Skeletal muscle tissue (tissue), 4 donors: Measurements from ENCODE around the gene PLOD1. TPM values are rescaled to one million over a fixed set of nuclear protein-coding genes. Genes with fewer than 3 reads are reported as not detected.
A peak's percentile ranks its signal among the peaks of the same experiment; 100 is the strongest.
"Not testable (repeated sequence)": the region's sequence is repeated elsewhere in the genome, so short reads cannot be mapped to it uniquely, and the experiment has no call there.

ENCODE experiments used
- H3K27ac ChIP-seq: one replicate; pipeline ENCODE4 v1.7.0; 2013; ENCODE audit warnings: mild to moderate bottlenecking, low read depth, low read length, inconsistent platforms
- H3K27me3 ChIP-seq, 3 donors: one replicate each; pipeline ENCODE4 v1.7.0; 2013; ENCODE audit warnings: low read length in 3 of 3; ENCODE audit not compliant: control insufficient read depth in 3 of 3, insufficient read depth in 3 of 3
- H3K36me3 ChIP-seq, 3 donors: one replicate each; pipeline ENCODE4 v1.7.0; 2013; ENCODE audit warnings: low read length in 3 of 3; ENCODE audit not compliant: control insufficient read depth in 3 of 3, insufficient read depth in 3 of 3
- H3K4me1 ChIP-seq, 3 donors: one replicate each; pipeline ENCODE4 v1.7.0; 2013; ENCODE audit warnings: low read length in 3 of 3, mild to moderate bottlenecking in 3 of 3; ENCODE audit not compliant: control insufficient read depth in 3 of 3, insufficient read depth in 3 of 3
- H3K4me3 ChIP-seq, 3 donors: one replicate each; pipeline ENCODE4 v1.7.0; 2013; ENCODE audit warnings: low read length in 3 of 3
- H3K9ac ChIP-seq, 3 donors: one replicate each; pipeline ENCODE4 v1.7.0; 2013; ENCODE audit warnings: low read length in 3 of 3, mild to moderate bottlenecking in 3 of 3, moderate library complexity in 2 of 3, low read depth in 1 of 3
- H3K9me3 ChIP-seq, 3 donors: one replicate each; pipeline ENCODE4 v1.7.0; 2013; ENCODE audit warnings: low read length in 3 of 3; ENCODE audit not compliant: control insufficient read depth in 3 of 3
- total RNA-seq: library from RNA; depleted of rRNA; stranded (reverse); fragments of >200 nt; gene quantifications from one replicate; pipeline ENCODE4 v1.2.3, GENCODE V29; 2014
- donor health status: Osteomylitis.

The PLOD1 gene
- 97.6 TPM for total RNA-seq

DNA sequence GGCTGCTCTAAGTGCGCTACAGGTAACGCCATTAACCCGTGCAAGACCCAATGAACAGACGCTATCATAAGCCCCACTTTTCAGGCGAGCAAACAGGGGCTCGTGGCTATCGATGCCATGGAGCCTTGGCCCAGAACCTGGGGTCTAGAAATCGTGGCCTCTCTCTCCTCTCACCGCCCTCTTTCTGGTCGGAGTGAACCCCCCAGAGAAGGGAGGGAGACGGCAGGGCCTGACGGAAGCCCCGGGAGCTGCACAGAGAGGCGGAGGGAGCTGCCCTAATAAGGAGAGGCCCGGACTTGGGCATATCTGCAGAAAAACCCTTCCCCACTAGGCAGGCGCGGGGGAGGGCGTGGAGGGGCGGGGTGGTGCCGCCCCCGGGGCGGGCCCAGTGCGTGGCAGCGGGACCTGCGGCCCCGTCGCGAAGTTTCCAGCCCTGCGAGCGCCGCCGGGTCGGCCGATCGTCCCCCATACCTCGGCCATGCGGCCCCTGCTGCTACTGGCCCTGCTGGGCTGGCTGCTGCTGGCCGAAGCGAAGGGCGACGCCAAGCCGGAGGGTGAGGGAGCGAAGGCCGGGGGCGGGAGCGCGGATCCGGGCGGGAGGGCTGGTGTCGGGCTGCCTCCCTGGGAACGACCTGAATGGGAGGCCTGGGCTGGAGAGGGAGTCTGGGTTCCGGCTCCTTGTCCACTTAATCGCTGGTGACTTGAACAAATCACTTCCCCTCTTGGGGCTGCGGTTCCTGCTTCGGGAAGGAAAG, at the start of gene PLOD1:
TSS of gene PLOD1 (plus strand) at position 416 of the 755 bp plus-strand sequence. CDS start at position 479, 63 bp downstream.
- peaks cover 42 to 56% (median 54%) of the 10 kb centered on the region in 3 donors for H3K4me1 ChIP-seq

GRCh38 chr1:11885916-11886315, 48.6 kb upstream of the PLOD1 start:
- Histone ChIP-seq H3K27ac (peak overlapping the region; percentile 19), H3K36me3 (no peaks in the 10 kb centered on the region), H3K9me3 (no peaks in the 10 kb centered on the region), H3K4me3 (peak overlapping the region in 1 of 3 donors; percentile 22), H3K27me3 (peaks cover 0 to 5% (median 0%) of the 10 kb centered on the region in 3 donors), H3K9ac (peak overlapping the region in 1 of 3 donors; percentile 40), H3K4me1 (peaks cover 25 to 46% (median 43%) of the 10 kb centered on the region in 3 donors)

More for the DNA sequence above, at the start of gene PLOD1:
- Histone ChIP-seq H3K4me3 (peak within 1 kb of the TSS; percentile 77 to 89 (median 81)), H3K27me3 (no peaks in the 10 kb centered on the region), H3K9me3 (no peaks in the 10 kb centered on the region), H3K9ac (peak within 1 kb of the TSS; percentile 83 to 88 (median 83)), H3K27ac (peak within 1 kb of the TSS; percentile 82), H3K36me3 (peaks cover 0 to 3% (median 2%) of the 10 kb centered on the region in 3 donors)

GRCh38 chr1:11886986-11887665, 47.4 kb upstream of the PLOD1 start:
- no peaks in the 10 kb centered on the region for H3K36me3 ChIP-seq
- peaks cover 0 to 5% (median 0%) of the 10 kb centered on the region in 3 donors for H3K27me3 ChIP-seq
- H3K27ac ChIP-seq, result no peak overlapping the region
- H3K9ac ChIP-seq, result no peak overlapping the region
- no peaks in the 10 kb centered on the region for H3K9me3 ChIP-seq
- peaks cover 21 to 34% (median 32%) of the 10 kb centered on the region in 3 donors for H3K4me1 ChIP-seq
- no peak overlapping the region for H3K4me3 ChIP-seq

- Histone ChIP-seq H3K9ac (no peak overlapping the region), H3K36me3 (no peaks in the 10 kb centered on the region), H3K27me3 (peaks cover 0 to 5% (median 0%) of the 10 kb centered on the region in 3 donors), H3K4me3 (no peak overlapping the region), H3K9me3 (no peaks in the 10 kb centered on the region), H3K4me1 (peaks cover 20 to 30% (median 30%) of the 10 kb centered on the region in 3 donors), H3K27ac (no peak overlapping the region)
These were observed 46.9 kb upstream of the PLOD1 start for GRCh38 chr1:11887666-11888007.

DNA sequence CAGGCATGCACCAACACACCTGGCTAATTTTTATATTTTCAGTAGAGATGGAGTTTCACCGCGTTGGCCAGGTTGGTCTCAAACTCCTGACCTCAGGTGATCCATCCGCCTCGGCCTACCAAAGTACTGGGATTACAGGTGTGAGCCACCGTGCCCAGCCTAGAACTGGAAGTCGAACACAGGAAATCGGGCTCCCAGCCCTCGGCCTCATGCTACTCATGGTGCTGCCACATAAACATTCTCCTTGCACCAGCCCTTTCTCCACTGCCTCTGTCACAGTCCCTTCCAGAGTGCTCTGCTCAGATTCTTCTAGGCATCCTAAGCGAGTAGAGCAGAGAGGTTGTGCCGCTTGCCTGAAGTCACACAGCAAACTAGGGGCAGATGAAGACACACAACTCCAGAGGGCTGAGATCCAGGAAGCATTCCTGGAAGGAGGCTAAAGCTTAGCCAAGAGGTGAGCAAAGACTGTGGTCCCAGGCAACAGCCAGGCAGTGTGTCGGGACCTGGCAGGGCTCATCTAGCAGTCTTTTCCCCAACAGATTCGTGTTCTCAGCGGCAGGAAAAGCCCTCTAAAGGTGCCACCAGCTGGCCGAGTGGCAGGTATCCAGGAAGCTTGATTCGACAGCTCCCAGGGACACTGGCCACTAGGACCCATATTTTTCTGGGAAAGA, 46.2 kb upstream of the PLOD1 start:
- H3K9ac ChIP-seq, result no peak overlapping the region
- peaks cover 15 to 23% (median 23%) of the 10 kb centered on the region in 3 donors for H3K4me1 ChIP-seq
- no peak overlapping the region for H3K27ac ChIP-seq
- no peaks in the 10 kb centered on the region for H3K9me3 ChIP-seq
- H3K36me3 ChIP-seq, result no peaks in the 10 kb centered on the region
- H3K4me3 ChIP-seq, result no peak overlapping the region
- H3K27me3 ChIP-seq, result peaks cover 0 to under 1% (median 0%) of the 10 kb centered on the region in 3 donors

DNA sequence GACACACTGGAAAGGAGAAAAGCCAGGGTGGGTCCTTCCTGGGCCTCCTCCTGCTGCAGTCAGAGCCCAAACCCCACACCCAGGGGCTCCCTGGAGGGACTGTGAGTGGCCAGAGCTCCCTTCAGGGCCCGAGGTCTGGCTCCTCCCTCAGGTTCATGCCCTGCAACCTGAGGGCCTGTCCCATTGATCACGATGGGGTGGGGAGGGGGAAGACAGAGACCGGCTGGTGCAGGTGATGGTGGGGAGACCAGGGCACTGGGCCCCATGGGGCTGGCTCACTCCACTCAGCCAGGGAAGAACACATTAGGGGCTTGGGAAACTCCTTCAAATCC, 45.7 kb upstream of the PLOD1 start:
- Histone ChIP-seq H3K9ac (no peak overlapping the region), H3K27ac (no peak overlapping the region), H3K9me3 (no peaks in the 10 kb centered on the region), H3K4me1 (peaks cover 15 to 26% (median 21%) of the 10 kb centered on the region in 3 donors), H3K4me3 (no peak overlapping the region), H3K36me3 (no peaks in the 10 kb centered on the region), H3K27me3 (no peaks in the 10 kb centered on the region)

DNA sequence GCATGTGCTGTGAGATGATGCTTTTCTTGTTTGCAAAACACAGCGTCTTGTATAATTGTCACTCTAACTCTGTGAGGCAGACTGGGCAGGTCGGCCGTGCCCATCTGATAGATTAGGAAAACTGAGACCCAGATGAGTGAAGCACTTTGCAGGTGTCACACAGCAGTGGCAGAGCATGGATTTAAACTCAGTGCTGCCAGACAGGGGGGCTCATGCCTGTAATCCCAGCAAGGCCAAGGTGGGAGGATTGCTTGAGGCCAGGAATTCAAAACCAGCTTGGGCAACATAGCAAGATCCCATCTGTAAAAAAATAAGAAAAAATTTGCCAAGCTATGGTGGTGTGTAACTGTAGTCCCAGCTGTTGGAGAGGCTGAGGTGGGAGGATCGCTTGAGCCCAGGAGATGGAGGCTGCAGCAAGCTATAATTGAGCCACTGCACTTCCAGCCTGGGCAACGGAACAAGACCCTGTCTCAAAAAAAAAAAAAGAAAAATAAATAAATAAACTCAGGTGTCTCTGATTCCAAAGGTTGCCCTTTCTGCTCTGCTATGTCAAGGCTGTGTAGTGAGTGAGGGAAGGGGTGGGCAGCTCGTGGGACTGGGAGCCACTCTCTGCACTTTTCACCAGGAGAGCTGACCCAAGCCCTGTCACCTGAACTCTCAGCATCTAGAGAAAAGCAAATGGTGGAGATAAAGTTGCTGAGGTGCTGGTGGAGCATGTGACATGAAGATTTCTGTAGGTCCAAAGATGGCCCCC, 42.9 kb upstream of the PLOD1 start:
- peaks cover 0 to 9% (median 7%) of the 10 kb centered on the region in 3 donors for H3K27me3 ChIP-seq
- H3K36me3 ChIP-seq, result no peaks in the 10 kb centered on the region

DNA sequence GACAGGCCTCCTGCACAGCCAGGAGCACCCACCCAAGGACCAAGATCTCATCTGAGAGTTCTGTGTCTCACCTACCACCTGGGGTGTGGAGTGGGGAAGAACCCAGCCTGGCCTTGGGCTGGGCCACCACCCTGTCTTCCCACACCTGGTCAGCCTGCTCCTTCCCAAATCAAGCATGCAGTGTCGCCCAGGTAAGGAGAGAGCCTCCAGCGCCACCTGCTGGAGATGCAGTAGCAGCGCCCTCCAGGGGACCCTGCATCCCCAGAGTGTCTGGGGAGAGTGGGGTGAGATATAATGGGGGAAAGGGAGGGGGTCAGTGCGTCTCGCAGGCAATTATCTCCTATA, 40.6 kb upstream of the PLOD1 start:
- peaks cover 14 to 19% (median 19%) of the 10 kb centered on the region in 3 donors for H3K27me3 ChIP-seq
- H3K36me3 ChIP-seq, result no peaks in the 10 kb centered on the region
- H3K9me3 ChIP-seq, result no peaks in the 10 kb centered on the region
- H3K4me3 ChIP-seq, result no peak overlapping the region
- H3K27ac ChIP-seq, result no peak overlapping the region
- H3K4me1 ChIP-seq, result peaks cover 0 to 5% (median 0%) of the 10 kb centered on the region in 3 donors
- H3K9ac ChIP-seq, result no peak overlapping the region

More for the DNA sequence above, 42.9 kb upstream of the PLOD1 start:
- no peak overlapping the region for H3K4me3 ChIP-seq
- H3K4me1 ChIP-seq, result peaks cover 9 to 15% (median 9%) of the 10 kb centered on the region in 3 donors
- no peaks in the 10 kb centered on the region for H3K9me3 ChIP-seq
- H3K9ac ChIP-seq, result no peak overlapping the region
- H3K27ac ChIP-seq, result no peak overlapping the region

- H3K27me3 ChIP-seq, result peaks cover 19 to 26% (median 23%) of the 10 kb centered on the region in 3 donors
- H3K4me1 ChIP-seq, H3K9ac ChIP-seq, H3K36me3 ChIP-seq, H3K9me3 ChIP-seq, H3K4me3 ChIP-seq, H3K27ac ChIP-seq: not testable (repeated sequence)
These were observed 40.0 kb upstream of the PLOD1 start for GRCh38 chr1:11894501-11894900.
